Measurements from ENCODE around the gene RPL37. TPM values are rescaled to one million over a fixed set of nuclear protein-coding genes. Genes with fewer than 3 reads are reported as not detected.

Gene RPL37
- polyA plus RNA-seq, 1 donor (not counting 4 experiments of a cell fraction or from before 2014, with no cell fraction given): 3,448 TPM

DNA sequence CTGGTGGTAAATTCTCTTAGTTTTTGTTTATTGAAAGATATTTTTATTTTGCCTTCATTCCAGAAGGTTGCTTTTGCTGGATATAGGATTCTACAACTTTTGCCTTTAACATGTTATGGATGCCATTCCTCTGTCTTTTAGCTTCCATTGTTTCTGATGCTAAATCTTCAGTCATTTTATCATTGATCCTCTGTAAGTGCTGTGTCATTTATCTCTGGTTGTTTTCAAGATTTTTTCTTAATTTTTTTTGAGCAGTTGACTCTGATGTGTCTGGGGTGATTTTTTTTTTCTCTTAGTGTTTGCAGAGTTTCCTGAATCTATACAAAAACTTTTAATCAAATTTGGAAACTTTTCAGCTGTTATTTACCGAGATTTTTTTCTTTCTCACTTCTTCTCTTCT, 12.5 kb upstream of the RPL37 start:
- Histone ChIP-seq H3K9me1 (ENCODE audit: control insufficient read depth, extremely low read depth, insufficient read depth, low read length) (no peaks in the 10 kb centered on the region), H4K20me1 (ENCODE audit: control insufficient read depth, extremely low read depth, insufficient read depth, low read length) (no peaks in the 10 kb centered on the region), H3K4me1 (ENCODE audit: control insufficient read depth, extremely low read depth, insufficient read depth, low read length) (no peaks in the 10 kb centered on the region), H3K4me2 (ENCODE audit: control insufficient read depth, extremely low read depth, insufficient read depth, low read depth, low read length) (no peak overlapping the region), H3K9ac (ENCODE audit: control insufficient read depth, extremely low read depth, insufficient read depth, low read length) (no peak overlapping the region), H3K79me2 (ENCODE audit: control insufficient read depth, insufficient read depth, low read length) (no peaks in the 10 kb centered on the region), H3K27ac (ENCODE audit: control insufficient read depth, insufficient read depth, low read length) (no peak overlapping the region), H3K9me3 (ENCODE audit: control insufficient read depth, low read depth, low read length) (no peaks in the 10 kb centered on the region), H3K36me3 (ENCODE audit: control insufficient read depth in 2 of 2, extremely low read depth in 1 of 2, insufficient read depth in 2 of 2, low read length in 2 of 2) (no peaks in the 10 kb centered on the region), H3K27me3 (ENCODE audit: control insufficient read depth, extremely low read depth, insufficient read depth, low read length) (no peaks in the 10 kb centered on the region), H2AFZ (ENCODE audit: control insufficient read depth, low read length) (no peak overlapping the region), H3K4me3 (ENCODE audit: control insufficient read depth in 2 of 3, extremely low read depth in 1 of 3, insufficient read depth in 2 of 3, low read depth in 1 of 3, low read length in 3 of 3) (no peak overlapping the region)
- TF ChIP-seq, protein P1, sequence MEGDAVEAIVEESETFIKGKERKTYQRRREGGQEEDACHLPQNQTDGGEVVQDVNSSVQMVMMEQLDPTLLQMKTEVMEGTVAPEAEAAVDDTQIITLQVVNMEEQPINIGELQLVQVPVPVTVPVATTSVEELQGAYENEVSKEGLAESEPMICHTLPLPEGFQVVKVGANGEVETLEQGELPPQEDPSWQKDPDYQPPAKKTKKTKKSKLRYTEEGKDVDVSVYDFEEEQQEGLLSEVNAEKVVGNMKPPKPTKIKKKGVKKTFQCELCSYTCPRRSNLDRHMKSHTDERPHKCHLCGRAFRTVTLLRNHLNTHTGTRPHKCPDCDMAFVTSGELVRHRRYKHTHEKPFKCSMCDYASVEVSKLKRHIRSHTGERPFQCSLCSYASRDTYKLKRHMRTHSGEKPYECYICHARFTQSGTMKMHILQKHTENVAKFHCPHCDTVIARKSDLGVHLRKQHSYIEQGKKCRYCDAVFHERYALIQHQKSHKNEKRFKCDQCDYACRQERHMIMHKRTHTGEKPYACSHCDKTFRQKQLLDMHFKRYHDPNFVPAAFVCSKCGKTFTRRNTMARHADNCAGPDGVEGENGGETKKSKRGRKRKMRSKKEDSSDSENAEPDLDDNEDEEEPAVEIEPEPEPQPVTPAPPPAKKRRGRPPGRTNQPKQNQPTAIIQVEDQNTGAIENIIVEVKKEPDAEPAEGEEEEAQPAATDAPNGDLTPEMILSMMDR (optimal IDR thresholded peaks at IDR 0.05 in 1 of 3, IDR thresholded peaks at IDR 0.05 in 1 of 3, conservative IDR thresholded peaks at IDR 0.05 in 1 of 3; ENCODE audit: extremely low read depth in 1 of 3, insufficient read depth in 2 of 3, low read length in 3 of 3): no peak
- TF ChIP-seq EZH2 (IDR thresholded peaks at IDR 0.05; ENCODE audit: low read length): no peak
- no peak for DNase-seq (ENCODE audit: low read depth, low spot score)
- dilution Hi-C loops (cut with MboI; ENCODE audit: extremely low pct_ligation_motif_present, low sequenced_read_pairs): no loop called here
- FAIRE-seq: no peak

DNA sequence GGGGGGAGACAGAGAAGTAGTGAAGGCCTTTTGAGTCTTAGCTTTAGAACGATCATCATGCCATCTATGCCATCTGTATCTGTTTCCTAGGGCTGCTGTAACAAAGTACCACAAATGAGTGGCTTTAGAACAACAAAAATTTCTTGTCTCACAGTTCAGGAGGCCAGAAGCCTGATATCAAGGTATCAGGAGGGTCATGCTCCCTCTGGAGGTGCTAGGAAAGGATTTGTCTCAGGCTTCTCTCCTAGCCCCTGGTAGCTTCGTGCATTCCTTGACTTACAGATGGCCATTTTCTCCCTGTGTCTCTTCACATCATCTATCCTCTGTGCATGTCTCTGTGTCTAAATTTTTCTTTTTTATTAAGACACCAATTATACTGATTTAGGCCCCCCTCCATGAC, 11.3 kb upstream of the RPL37 start:
- Histone ChIP-seq H3K27me3 (ENCODE audit: control insufficient read depth, extremely low read depth, insufficient read depth, low read length) (no peaks in the 10 kb centered on the region), H3K4me1 (ENCODE audit: control insufficient read depth, extremely low read depth, insufficient read depth, low read length) (no peaks in the 10 kb centered on the region), H3K79me2 (ENCODE audit: control insufficient read depth, insufficient read depth, low read length) (no peaks in the 10 kb centered on the region), H2AFZ (ENCODE audit: control insufficient read depth, low read length) (no peak overlapping the region), H3K27ac (ENCODE audit: control insufficient read depth, insufficient read depth, low read length) (no peak overlapping the region), H4K20me1 (ENCODE audit: control insufficient read depth, extremely low read depth, insufficient read depth, low read length) (no peaks in the 10 kb centered on the region), H3K4me2 (ENCODE audit: control insufficient read depth, extremely low read depth, insufficient read depth, low read depth, low read length) (no peak overlapping the region), H3K36me3 (ENCODE audit: control insufficient read depth in 2 of 2, extremely low read depth in 1 of 2, insufficient read depth in 2 of 2, low read length in 2 of 2) (no peaks in the 10 kb centered on the region), H3K4me3 (ENCODE audit: control insufficient read depth in 2 of 3, extremely low read depth in 1 of 3, insufficient read depth in 2 of 3, low read depth in 1 of 3, low read length in 3 of 3) (no peak overlapping the region), H3K9me1 (ENCODE audit: control insufficient read depth, extremely low read depth, insufficient read depth, low read length) (no peaks in the 10 kb centered on the region), H3K9me3 (ENCODE audit: control insufficient read depth, low read depth, low read length) (no peaks in the 10 kb centered on the region), H3K9ac (ENCODE audit: control insufficient read depth, extremely low read depth, insufficient read depth, low read length) (no peak overlapping the region)
- DNase-seq (ENCODE audit: low read depth, low spot score) (no peak), FAIRE-seq (no peak)
- dilution Hi-C loops (cut with MboI; ENCODE audit: extremely low pct_ligation_motif_present, low sequenced_read_pairs): no loop called here
- TF ChIP-seq EZH2 (IDR thresholded peaks at IDR 0.05; ENCODE audit: low read length): no peak
- TF ChIP-seq, protein P1 (optimal IDR thresholded peaks at IDR 0.05 in 1 of 3, IDR thresholded peaks at IDR 0.05 in 1 of 3, conservative IDR thresholded peaks at IDR 0.05 in 1 of 3; ENCODE audit: extremely low read depth in 1 of 3, insufficient read depth in 2 of 3, low read length in 3 of 3): no peak

Measured in keratinocyte (primary cell).